NCI-H2081 (cell line): Measurements from ENCODE around the gene TGFBR3L.
"Not testable (repeated sequence)": the region's sequence is repeated elsewhere in the genome, so short reads cannot be mapped to it uniquely, and the experiment has no call there.

Source experiments
- DNase-seq, 2 experiments: peaks; one replicate each; lab custom pipeline; 2025; lab: John Stamatoyannopoulos, UW

The TGFBR3L gene

GRCh38 chr19:7879836-7880235 is 34.8 kb upstream of the TGFBR3L start:
- no peak for DNase-seq

- DNase-seq = no peak
Measured at GRCh38 chr19:7881910-7882309, 32.7 kb upstream of the TGFBR3L start.

GRCh38 chr19:7883105-7883504 is 31.5 kb upstream of the TGFBR3L start:
- no peak for DNase-seq

DNA sequence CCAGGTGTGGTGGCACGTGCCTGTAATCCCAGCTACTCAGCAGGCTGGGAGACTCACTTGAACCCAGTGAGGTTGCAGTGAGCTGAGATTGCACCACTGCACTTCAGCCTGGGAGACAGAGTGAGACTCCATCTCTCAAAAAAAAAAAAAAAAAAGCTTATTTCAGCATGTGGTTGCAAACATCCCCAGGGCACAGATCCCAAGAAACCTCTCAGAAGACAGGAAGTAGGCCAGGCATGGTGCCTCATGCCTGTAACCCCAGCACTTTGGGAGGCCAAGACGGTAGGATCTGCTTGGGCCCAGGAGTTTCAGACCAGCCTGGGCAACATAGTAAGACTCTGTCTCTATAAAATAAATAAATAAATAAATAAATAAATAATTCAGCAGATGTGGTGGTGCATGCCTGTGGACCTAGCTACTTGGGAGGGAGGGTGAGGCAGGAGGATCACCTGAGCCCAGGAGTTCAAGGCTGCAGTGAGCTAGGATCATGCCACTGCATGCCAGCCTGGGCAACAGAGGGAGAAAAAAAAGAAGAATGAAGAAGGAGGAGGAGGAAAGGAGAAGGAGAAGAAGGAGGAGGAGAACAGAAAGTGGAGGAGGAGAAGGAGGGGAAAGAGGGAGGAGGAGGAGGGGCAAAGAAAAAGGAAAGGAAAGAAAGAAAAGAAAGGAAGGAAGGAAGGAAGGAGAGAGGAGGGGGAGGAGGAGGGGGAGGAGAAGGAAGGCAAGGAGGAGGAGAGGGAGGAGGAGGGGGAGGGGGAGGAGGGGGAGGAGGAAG is 30.6 kb upstream of the TGFBR3L start:
- no peak for DNase-seq

GRCh38 chr19:7885818-7886217 is 28.8 kb upstream of the TGFBR3L start:
- no peak for DNase-seq

GRCh38 chr19:7887408-7888144 is 27.1 kb upstream of the TGFBR3L start:
- no peak for DNase-seq

DNA sequence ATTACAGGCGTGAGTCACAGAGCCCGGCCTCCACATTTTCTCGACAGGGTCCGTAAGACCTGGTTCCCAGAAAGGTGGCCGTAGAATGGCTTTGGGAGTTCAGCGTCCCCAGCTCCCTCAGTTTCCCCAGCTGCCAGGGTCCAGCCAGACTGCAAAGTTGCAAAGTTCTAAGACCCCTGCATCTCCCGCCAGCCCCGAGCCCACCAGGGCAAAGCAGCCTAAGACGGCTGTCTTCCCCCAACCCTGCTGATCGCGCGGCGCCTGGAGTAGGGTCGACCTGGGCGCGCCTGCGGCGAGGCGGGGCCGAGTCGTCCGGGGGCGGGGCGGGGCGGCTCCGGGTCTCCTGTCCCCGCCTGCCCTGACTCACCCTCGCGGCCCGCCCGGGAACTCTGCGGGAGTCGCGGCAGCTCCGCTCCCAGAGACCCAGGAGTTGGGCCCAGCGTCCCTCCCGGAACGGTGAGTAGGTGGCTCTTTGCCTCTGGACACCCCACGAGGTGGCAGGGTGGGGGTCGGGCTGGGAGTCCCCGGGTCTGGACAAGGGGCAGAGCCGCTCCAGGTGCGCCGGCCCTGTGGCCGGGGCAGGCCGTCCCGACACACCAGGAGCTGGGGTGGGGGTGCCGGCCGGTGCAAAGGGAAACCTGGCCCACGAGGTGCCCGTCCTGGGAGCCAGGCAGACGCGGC is 26.3 kb upstream of the TGFBR3L start, which contains the start of gene LRRC8E:
TSS of gene LRRC8E (plus strand) at position 366 of the 681 bp plus-strand sequence. CDS start 7,094 bp downstream, outside the sequence.
- no peak for DNase-seq

DNA sequence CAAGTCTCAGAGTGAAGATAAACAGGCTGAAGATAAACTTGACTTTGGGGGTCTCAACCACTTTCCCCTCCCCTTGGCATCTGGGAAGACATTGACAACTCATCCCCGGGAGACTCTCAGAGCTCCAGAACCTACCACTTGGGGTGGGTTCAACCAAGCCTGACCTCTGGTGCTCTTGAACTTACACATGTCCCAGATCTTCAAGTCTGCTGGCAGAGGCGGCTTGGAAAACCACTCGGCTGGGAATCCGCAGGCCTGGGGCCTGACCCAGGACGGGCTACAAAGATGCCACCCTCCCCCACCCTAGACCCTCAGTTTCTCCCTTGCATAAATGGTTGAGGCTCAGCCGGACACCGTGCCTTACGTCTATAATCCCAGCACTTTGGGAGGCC is 25.8 kb upstream of the TGFBR3L start:
- DNase-seq = no peak

GRCh38 chr19:7893362-7894101 is 21.1 kb upstream of the TGFBR3L start:
- DNase-seq = not testable (repeated sequence)

DNA sequence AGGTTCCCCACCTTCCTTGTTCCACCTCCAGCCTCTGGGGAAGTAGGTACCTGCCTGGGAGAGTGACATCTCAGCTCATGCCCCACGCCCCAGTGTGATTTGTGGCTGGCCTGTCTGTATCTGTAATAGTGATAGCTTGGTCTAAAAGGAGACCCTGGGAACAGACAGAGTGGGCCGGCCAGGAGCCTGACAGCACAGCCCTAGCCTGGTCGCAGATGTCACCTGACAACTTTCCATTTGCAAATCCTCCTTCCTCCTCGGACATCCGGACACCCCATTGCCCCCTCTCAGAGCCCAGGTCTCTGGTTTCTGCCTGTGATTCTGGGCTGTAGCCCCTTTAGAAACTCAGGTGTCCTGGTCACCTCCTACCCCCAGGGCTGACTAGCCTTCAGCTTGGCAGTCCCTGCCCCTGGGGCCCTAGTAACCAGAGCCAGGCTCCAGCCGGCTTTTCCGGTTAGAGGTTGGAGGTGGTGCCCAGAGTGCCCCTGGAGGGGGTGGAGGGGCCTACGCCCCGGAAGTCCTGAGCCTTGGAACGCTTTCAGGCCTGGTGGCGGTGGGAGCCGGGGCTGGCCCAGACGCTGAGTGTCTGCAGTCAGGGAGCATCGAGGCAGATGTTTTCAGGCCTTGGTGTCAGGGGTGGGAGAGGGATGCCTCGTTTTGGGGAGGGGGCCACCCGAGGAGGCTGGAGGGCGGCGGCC is 19.9 kb upstream of the TGFBR3L start:
- no peak for DNase-seq

GRCh38 chr19:7895565-7895964 is 19.1 kb upstream of the TGFBR3L start:
- no peak for DNase-seq

DNA sequence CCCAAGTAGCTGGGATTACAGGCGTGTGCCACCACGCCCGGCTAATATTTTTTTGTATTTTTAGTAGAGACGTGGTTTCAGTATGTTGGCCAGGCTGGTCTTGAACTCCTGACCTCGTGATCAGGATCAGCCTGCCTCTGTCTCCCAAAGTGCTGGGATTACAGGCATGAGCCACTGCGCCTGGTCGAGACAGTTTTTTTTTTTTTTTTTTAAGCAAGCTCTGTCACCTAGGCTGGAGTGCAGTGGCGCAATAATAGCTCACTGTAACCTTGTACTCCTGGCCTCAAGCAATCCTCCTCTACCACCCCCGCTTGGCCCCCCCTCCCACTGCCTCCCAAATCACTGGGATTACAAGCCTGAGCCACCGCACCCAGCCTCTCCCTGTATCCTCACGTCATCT is 17.3 kb upstream of the TGFBR3L start:
- no peak for DNase-seq

DNA sequence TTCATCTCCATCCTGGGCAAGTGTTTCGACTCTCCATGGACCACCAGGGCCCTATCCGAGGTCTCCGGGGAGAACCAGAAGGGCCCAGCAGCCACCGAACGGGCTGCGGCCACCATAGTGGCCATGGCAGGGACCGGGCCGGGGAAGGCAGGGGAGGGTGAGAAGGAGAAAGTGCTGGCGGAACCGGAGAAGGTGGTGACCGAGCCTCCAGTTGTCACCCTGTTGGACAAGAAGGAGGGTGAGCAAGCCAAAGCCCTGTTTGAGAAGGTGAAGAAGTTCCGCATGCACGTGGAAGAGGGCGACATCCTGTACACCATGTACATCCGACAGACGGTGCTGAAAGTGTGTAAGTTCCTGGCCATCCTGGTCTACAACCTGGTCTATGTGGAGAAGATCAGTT is 15.7 kb upstream of the TGFBR3L start:
- DNase-seq = no peak

- DNase-seq = no peak
Measured at GRCh38 chr19:7899751-7900378, 14.8 kb upstream of the TGFBR3L start.

DNA sequence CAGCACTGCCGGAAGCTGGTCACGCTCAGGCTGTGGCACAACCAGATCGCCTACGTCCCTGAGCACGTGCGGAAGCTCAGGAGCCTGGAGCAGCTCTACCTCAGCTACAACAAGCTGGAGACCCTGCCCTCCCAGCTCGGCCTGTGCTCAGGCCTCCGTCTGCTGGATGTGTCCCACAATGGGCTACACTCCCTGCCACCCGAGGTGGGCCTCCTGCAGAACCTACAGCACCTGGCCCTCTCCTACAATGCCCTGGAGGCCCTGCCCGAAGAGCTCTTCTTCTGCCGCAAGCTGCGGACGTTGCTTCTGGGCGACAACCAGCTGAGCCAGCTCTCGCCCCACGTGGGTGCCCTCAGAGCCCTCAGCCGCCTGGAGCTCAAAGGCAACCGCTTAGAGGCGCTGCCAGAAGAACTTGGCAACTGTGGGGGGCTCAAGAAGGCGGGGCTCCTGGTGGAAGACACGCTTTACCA is 14.2 kb upstream of the TGFBR3L start:
- no peak for DNase-seq

GRCh38 chr19:7900931-7901330 is 13.7 kb upstream of the TGFBR3L start:
- no peak for DNase-seq

- no peak for DNase-seq
Measured at GRCh38 chr19:7901337-7901736, 13.3 kb upstream of the TGFBR3L start.

DNA sequence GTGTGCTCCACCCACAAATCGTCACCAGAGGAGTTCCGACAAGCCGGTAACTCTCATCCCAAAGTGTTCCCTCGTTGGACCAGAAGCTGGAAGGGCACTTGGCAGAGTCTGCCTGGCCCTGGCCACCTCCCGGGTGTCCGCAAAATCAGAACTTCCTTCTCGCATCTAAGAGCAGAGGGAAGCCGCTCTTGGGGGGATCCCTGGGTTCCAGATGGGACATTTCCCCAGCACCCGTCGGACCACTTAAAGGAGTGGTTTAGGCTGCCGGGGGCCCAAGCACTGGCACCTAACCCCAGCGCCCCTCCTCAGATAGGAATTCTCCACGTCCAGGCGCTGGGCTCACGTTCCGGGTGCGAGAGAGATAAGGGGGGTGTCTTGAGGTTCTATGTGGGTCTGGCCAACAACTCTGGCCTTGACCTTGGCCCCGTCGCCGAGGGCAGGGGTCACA is 11.8 kb upstream of the TGFBR3L start:
- no peak for DNase-seq

GRCh38 chr19:7903244-7904073 is 11.2 kb upstream of the TGFBR3L start, which contains the start of gene MAP2K7:
TSS of gene MAP2K7 (plus strand) at chr19:7903877. CDS start at chr19:7903945, 68 bp downstream.
- DNase-seq = peak; percentile 98 to 99
